Activated CD8-positive, alpha-beta T cell treated with anti-CD3 and anti-CD28 coated beads for 36 hours (primary cell): ENCODE measurements around the gene DAPK3. TPM values are rescaled to one million over a fixed set of nuclear protein-coding genes. Genes with fewer than 3 reads are reported as not detected.
"Not testable (repeated sequence)": the region's sequence is repeated elsewhere in the genome, so short reads cannot be mapped to it uniquely, and the experiment has no call there.

Experiments used
- ATAC-seq: fragments of 200-7000 bp; cut with Tn5 transposase; one replicate; pipeline ENCODE4 v1.10.0; 2021; ENCODE audit warnings: mild to moderate bottlenecking, moderate library complexity
- CTCF ChIA-PET: fragments of 350-600 bp; sonication (Branson Sonifier 250); formaldehyde crosslinking; loops from one replicate; lab custom pipeline; 2021; ENCODE audit warnings: antibody characterized with exemption; lab: Charles Lee
- POLR2A ChIA-PET: fragments of 350-600 bp; sonication (Branson Sonifier 250); formaldehyde crosslinking; loops from one replicate; lab custom pipeline; 2021; ENCODE audit warnings: antibody characterized with exemption; lab: Charles Lee
- DNase-seq: peaks from one replicate; pipeline ENCODE4 v3.0.0-alpha.2; 2020
- H3K27ac Mint-ChIP-seq: one replicate; pipeline ENCODE4 v1.8.0; 2021; ENCODE audit warnings: mild to moderate bottlenecking, mixed read lengths
- H3K27me3 Mint-ChIP-seq: one replicate; pipeline ENCODE4 v1.8.0; 2021; ENCODE audit warnings: mixed read lengths
- H3K36me3 Mint-ChIP-seq: one replicate; pipeline ENCODE4 v1.8.0; 2021; ENCODE audit warnings: low read depth, mixed read lengths
- H3K4me1 Mint-ChIP-seq: one replicate; pipeline ENCODE4 v1.8.0; 2021; ENCODE audit warnings: low read depth, mixed read lengths
- H3K4me3 Mint-ChIP-seq: one replicate; pipeline ENCODE4 v1.8.0; 2021; ENCODE audit warnings: mild to moderate bottlenecking, moderate library complexity, mixed read lengths
- H3K9me3 Mint-ChIP-seq: one replicate; pipeline ENCODE4 v1.8.0; 2021; ENCODE audit warnings: mixed read lengths
- CTCF ChIP-seq: fragments of 200-600 bp; IDR thresholded peaks from one replicate; pipeline ENCODE4 v1.8.0; 2022; ENCODE audit warnings: antibody characterized with exemption, mild to moderate bottlenecking
- intact Hi-C: fragments of 100-400 bp; cut with micrococcal nuclease; formaldehyde crosslinking; loops from one replicate; pipeline ENCODE4 v1.10.0; 2022
- total RNA-seq, 2 experiments: library from RNA; stranded (reverse); gene quantifications; one replicate each; pipeline ENCODE4 v1.2.3, GENCODE V29; 2021

Gene DAPK3
- total RNA-seq, 2 experiments from 2014 or later, result 27.2 to 27.5 TPM

DNA sequence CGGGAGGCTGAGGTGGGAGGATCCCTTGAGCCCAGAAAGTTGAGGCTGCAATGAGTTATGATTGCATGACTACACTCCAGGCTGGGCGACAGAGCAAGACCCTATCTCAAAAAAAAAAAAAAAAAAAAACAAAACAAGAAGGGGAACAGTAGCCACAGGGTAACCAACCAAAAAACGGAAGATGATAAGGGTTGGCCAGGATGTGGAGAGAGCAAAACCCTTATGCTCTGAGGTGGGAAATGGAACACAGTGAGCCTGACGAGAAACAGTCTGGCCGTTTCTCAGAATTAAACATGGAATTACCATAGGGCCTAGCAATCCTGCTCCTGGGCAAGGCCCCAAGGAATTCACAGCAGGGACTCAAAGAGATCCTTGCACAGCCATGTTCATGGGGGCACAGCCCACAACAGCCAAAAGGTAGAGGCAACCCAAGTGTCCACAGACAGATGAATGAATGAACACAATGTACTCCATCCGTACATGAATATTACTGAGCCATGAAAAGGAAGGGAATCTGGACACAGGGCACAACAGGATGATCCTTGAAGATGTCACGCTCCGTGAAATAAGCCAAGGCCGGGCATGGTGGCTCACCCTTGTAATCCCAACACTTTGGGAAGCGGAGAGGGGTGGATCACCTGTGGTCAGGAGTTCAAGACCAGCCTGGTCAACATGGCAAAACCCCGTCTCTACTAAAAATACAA, 26.7 kb downstream of the DAPK3 start:
- ChIA-PET CTCF (interaction anchor here (1.0 kb wide), 1 partner anchor 215 kb away, joined by 3 read pairs; no protein-coding TSS in a partner anchor), POLR2A (no interaction called here)
- no peak overlapping the region for H3K4me3 Mint-ChIP-seq
- H3K27me3 Mint-ChIP-seq, result no peaks in the 10 kb centered on the region
- H3K27ac Mint-ChIP-seq, result no peak overlapping the region
- intact Hi-C loops, result no loop called here
- H3K36me3 Mint-ChIP-seq, result no peaks in the 10 kb centered on the region
- DNase-seq (no peak), ATAC-seq (no peak)
- H3K4me1 Mint-ChIP-seq, result no peaks in the 10 kb centered on the region
- H3K9me3 Mint-ChIP-seq, result no peaks in the 10 kb centered on the region
- TF ChIP-seq CTCF, result no peak

GRCh38 chr19:3942790-3943409, 28.0 kb downstream of the DAPK3 start:
- DNase-seq (no peak), ATAC-seq (no peak)
- ChIA-PET CTCF (no interaction called here), POLR2A (no interaction called here)
- H3K9me3 Mint-ChIP-seq, result no peaks in the 10 kb centered on the region
- H3K36me3 Mint-ChIP-seq, result no peaks in the 10 kb centered on the region
- H3K27ac Mint-ChIP-seq, result no peak overlapping the region
- intact Hi-C loops, result no loop called here
- H3K27me3 Mint-ChIP-seq, result no peaks in the 10 kb centered on the region
- TF ChIP-seq CTCF, result no peak
- no peak overlapping the region for H3K4me3 Mint-ChIP-seq
- H3K4me1 Mint-ChIP-seq, result no peaks in the 10 kb centered on the region

GRCh38 chr19:3938300-3938950, 32.5 kb downstream of the DAPK3 start:
- H3K9me3 Mint-ChIP-seq, DNase-seq, CTCF ChIA-PET, H3K27ac Mint-ChIP-seq, intact Hi-C loops, POLR2A ChIA-PET, ATAC-seq, H3K36me3 Mint-ChIP-seq, H3K4me1 Mint-ChIP-seq, H3K4me3 Mint-ChIP-seq, H3K27me3 Mint-ChIP-seq: not testable (repeated sequence)

- no peaks in the 10 kb centered on the region for H3K4me1 Mint-ChIP-seq
- no peak for DNase-seq
- H3K27ac Mint-ChIP-seq, result no peak overlapping the region
- no peaks in the 10 kb centered on the region for H3K36me3 Mint-ChIP-seq
- H3K9me3 Mint-ChIP-seq, result no peaks in the 10 kb centered on the region
- intact Hi-C loops, result no loop called here
- H3K27me3 Mint-ChIP-seq, result peaks cover 6% of the 10 kb centered on the region
- CTCF ChIA-PET, result no interaction called here
- H3K4me3 Mint-ChIP-seq, result no peak overlapping the region
- no peak for TF ChIP-seq CTCF
- POLR2A ChIA-PET, result no interaction called here
- ATAC-seq, result no peak
These were observed 34.1 kb downstream of the DAPK3 start for GRCh38 chr19:3936506-3937442.
